GM18907 (cell line): ENCODE data around the gene APP.

Source experiments
- ATAC-seq: cut with Tn5 transposase; IDR thresholded peaks from one replicate; pipeline ENCODE4 v1.9.1; 2021; ENCODE audit warnings: mild to moderate bottlenecking, moderate library complexity; ENCODE audit not compliant: unreplicated experiment

The APP gene

GRCh38 chr21:26170471-26171257 lies at the start of gene APP:
APP (minus strand) TSS chr21:26170770; CDS start chr21:26170620, 150 bp downstream.
- peak; percentile 91 for ATAC-seq

DNA sequence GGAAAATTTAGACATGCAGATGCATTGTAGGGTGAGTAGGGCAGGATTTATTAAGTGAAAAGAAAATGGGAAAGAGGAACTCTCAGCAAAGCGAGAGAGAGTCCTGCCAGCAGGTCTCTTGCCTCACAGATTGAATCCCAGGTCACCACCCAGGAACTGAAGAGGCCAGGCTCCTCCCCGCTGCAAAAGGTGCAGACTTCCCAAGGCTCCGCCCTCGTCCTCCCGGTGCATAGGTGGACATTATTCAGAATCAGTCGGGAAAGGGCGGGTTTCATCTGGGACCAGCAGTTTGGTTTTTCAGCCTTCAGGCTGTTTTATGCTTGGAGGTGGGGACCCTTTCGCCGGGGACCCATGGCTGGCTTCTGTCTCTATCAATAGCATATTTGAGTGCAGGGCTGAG lies 41.6 kb upstream of the APP start:
- no peak for ATAC-seq

DNA sequence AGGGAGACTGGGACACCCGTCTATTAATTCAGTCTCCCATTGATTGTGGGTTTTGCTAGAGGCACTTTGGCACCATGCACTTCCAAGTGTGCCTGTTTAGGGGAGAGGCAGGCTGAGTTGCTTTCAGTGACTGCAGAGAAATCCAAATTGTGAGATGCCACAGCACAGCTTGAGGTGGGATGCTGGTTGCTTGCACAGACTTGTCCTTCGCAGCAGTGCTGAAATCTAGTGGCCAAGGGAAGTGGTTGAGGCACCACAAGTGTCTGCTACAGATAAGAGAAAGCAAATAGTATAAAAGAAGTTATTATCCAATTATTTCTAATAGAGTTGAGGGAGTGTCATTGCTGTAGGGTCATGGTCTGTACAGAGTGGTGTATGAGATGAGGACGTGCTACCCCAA lies 40.0 kb upstream of the APP start:
- no peak for ATAC-seq

DNA sequence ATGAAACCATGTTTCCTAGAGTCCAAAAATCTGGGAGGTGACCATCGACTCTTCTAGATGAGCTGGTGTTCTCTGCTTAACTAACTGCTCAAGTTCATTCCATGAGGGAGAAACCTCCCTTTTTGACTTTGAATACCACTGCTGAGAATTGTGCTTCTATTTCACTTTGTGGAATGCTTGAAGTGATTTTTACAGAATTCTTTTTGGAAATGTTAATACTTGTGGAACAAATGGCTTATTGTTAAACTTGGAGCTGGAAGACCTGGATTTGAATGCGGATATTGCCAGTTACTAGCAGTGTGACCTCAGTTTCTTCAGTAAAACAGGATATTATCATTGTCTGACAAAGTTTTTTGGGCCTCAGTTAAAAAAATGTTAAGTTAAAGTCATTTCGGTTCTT lies 36.5 kb upstream of the APP start:
- ATAC-seq, result no peak

DNA sequence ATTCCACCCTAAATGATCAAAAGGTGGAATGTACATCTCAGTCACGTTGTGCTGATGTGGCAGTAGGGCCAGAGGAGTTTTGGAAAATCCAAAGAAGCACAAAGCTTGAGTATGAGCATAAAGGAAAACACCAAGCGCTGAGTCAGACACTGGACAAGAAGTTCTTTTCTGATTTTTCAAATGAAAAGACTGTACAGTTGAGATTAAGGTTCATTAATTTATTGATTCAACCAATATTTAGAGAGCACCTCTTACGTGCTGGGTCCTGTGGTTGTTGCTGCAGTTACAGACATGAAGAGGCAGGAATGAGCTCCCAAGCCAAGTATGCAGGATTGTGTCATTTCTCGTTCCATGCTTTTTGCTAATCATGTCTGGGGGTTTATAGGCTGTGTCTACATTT lies 28.9 kb upstream of the APP start:
- no peak for ATAC-seq

- ATAC-seq, result no peak
These were observed 25.1 kb upstream of the APP start for GRCh38 chr21:26195708-26196107.

- no peak for ATAC-seq
These were observed 24.3 kb upstream of the APP start for GRCh38 chr21:26194811-26195251.

- ATAC-seq, result no peak
These were observed 23.8 kb upstream of the APP start for GRCh38 chr21:26194326-26194725.

DNA sequence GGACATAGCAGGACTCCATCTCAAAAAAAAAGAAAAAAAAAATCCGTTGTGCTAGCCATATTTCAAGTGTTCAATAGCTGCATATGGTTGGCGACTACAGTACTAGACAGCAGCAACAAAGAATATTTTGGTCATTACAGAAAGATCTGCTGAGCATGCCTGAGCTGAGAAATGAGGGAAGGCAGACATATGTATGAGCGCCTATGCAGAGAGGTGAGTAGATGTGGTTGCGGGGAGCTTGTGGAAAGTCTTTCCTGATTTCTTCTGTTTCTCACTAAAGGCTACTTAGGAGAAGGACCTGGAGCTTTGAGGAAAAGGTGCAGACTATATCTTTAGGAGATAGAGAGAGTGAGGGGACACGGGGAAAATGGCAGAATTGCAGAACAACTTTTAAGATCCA lies 21.0 kb upstream of the APP start:
- no peak for ATAC-seq

DNA sequence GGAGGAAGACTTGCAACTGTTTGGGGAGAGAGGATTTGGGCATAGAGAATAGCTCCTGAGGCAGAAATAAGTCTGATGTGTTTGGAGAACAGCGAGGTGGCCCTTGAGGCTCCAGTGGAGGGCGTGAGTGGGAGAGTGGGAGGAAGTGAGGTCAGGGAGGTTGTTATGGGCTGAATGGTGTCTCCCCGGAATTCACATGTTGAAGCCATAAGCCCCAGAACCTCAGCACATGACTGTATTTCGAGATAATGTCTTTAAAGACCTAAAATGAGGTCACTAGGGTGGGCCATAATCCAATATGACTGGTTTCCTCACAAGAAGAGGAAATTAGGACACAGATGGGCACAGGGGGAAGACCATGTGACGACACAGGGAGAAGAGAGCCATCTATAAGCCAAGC lies 17.9 kb upstream of the APP start:
- ATAC-seq, result no peak

- no peak for ATAC-seq
These were observed 14.9 kb upstream of the APP start for GRCh38 chr21:26185446-26185845.

- no peak for ATAC-seq
These were observed 14.5 kb upstream of the APP start for GRCh38 chr21:26185021-26185420.

- ATAC-seq, result no peak
These were observed 8.9 kb upstream of the APP start for GRCh38 chr21:26179501-26179900.

GRCh38 chr21:26177746-26178426 lies 7.3 kb upstream of the APP start:
- ATAC-seq, result peak; percentile 77

- ATAC-seq, result no peak
These were observed 6.6 kb upstream of the APP start for GRCh38 chr21:26177187-26177586.

GRCh38 chr21:26171258-26172100 lies 909 bp upstream of the APP start:
- no peak for ATAC-seq

DNA sequence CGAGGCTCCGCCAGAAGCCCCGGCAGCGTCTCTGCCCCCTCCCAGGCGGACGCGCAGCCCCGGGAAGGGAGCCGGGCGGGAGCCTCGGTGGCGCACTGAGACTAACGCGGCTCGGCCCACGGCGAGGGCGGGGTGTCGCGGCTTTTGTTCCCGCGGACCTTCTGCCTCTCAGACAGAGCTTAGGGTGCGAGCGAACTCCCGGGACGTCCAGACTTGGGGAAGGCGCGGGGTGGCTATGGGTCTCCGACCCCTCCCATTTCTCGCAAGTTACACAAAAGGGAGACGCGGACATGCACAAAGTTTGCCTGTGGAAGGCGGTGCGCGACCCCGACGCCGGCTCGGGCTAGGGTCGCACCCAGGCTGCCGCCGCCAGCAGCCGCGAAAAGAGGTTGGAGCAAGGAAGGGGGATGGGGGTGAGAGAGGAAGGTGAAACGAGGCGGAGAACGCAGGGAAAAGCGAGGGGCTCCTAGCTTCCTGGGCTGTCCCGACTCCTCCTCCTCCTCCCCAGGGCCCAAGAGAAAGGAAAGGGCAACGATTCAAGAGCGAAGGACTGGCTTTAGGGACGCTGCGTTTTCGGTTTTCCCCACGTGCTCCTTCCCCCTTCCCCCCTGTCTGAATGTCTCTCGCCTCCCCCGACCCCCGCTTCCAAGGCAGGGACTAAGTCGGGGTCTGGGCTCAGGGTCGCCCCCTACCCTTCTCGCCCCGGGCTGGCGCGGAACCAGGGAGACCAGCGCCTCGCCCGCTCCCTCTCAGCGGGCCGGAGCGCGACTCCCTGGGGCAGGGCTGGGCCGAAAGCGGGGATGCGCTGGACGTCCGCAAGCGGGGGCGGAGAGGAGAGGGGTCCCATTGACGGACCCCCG lies 729 bp downstream of the APP start:
- ATAC-seq, result peak; percentile 41

GRCh38 chr21:26169061-26169610 lies 1.4 kb downstream of the APP start:
- peak; percentile 57 for ATAC-seq

DNA sequence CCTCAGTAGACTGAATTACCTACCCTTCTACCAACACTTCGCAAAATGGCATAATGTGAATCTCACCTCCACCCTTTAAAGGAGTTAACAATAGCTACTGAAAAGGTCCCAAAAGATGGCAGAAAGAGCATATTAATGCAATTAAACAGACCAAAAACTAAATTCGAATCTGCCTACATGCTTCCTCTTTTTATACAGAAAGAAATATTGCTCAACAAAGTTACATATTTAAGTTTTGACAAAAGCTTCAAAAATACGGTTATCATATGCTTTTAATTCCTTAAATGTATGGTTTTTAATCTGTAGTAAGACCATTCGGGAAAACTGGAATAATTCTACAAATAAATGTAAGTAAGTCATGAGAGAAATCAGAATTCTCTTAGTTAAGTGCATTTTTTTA lies 2.2 kb downstream of the APP start:
- no peak for ATAC-seq

DNA sequence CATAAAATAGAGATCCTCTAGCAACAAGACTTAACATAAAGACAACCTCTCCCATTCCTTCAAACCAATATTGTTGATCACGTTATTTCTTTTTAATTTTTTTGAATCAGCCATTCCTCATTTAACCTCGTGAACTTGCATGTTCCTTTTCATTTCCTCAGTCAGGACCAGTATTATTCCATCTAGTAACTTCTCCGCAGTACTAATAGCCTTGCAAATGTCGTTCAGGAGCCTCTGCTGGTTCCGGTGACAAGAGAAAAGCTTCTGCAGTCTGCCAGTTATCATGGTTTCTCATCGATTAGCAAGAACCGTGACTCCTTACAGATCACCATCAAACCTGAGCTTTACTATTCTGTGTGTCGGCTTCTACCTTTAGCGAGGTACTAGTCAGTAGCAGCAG lies 3.0 kb downstream of the APP start:
- no peak for ATAC-seq
